Fibroblast of mammary gland (primary cell): ENCODE data around the gene ARHGAP22.

Experiments
- DNase-seq: peaks from one replicate; pipeline ENCODE4 v3.0.0-alpha.2; 2010; ENCODE audit warnings: low read depth
- H3K4me3 ChIP-seq: 2 replicates; pipeline ENCODE4 v1.5.1; 2011; ENCODE audit warnings: low read depth, mild to moderate bottlenecking, low read length, moderate library complexity; ENCODE audit not compliant: control insufficient read depth
- TF ChIP-seq, protein P1 (sequence below): conservative IDR thresholded peaks from 2 replicates; pipeline ENCODE4 v1.5.1; 2011; ENCODE audit warnings: low read depth, low read length, inconsistent platforms; ENCODE audit not compliant: control insufficient read depth, insufficient read depth

Gene ARHGAP22

GRCh38 chr10:48595539-48595932 lies 9.3 kb downstream of the ARHGAP22 start:
- TF ChIP-seq, protein P1, sequence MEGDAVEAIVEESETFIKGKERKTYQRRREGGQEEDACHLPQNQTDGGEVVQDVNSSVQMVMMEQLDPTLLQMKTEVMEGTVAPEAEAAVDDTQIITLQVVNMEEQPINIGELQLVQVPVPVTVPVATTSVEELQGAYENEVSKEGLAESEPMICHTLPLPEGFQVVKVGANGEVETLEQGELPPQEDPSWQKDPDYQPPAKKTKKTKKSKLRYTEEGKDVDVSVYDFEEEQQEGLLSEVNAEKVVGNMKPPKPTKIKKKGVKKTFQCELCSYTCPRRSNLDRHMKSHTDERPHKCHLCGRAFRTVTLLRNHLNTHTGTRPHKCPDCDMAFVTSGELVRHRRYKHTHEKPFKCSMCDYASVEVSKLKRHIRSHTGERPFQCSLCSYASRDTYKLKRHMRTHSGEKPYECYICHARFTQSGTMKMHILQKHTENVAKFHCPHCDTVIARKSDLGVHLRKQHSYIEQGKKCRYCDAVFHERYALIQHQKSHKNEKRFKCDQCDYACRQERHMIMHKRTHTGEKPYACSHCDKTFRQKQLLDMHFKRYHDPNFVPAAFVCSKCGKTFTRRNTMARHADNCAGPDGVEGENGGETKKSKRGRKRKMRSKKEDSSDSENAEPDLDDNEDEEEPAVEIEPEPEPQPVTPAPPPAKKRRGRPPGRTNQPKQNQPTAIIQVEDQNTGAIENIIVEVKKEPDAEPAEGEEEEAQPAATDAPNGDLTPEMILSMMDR: no peak
- no peak for DNase-seq
- no peak overlapping the region for H3K4me3 ChIP-seq

- H3K4me3 ChIP-seq: no peak overlapping the region
- no peak for DNase-seq
- TF ChIP-seq, protein P1: no peak
Observed at GRCh38 chr10:48594803-48595538, 9.9 kb downstream of the ARHGAP22 start.

GRCh38 chr10:48594371-48594770 lies 10.5 kb downstream of the ARHGAP22 start:
- no peak overlapping the region for H3K4me3 ChIP-seq
- TF ChIP-seq, protein P1: no peak
- DNase-seq: no peak

DNA sequence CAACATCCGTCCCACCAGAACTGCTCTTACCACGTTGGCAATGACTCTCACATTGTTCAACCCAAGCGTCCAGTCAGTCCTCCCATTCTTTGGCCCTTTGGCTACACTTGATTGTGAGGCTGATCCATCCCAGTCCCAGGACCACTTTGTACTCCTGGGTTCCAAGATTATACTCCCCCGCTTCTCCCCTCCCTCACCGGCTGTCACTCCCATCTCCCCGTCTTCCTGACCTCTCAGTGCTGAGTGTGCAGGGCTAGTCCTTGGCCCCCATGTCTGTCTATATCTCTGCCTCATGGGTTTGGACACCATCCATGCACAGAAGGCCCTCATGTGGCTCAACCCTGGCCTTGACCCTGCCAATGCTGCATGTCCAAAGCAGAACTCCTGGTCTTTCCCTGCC lies 12.5 kb downstream of the ARHGAP22 start:
- H3K4me3 ChIP-seq: no peak overlapping the region
- DNase-seq: no peak
- TF ChIP-seq, protein P1: no peak

DNA sequence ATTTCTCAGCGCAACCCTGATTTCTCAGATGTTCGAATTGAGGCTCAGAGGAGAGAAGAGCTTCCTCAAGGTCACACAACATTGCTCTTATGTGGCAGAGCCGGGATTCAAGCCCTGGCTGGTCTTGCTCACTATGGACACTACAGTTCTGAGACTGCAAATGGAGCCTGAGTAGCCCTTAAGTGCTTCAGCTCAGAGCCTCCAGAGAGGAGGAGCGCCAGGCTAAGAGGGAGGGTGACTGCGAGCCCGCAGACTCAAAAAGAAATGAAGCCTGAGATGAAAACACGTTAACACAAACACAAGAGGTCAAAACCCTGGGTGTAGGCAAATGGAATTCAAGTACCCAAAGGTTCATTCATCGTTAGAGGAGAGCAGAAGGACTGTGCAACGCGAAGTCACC lies 13.9 kb downstream of the ARHGAP22 start:
- H3K4me3 ChIP-seq: no peak overlapping the region
- no peak for DNase-seq
- TF ChIP-seq, protein P1: no peak

DNA sequence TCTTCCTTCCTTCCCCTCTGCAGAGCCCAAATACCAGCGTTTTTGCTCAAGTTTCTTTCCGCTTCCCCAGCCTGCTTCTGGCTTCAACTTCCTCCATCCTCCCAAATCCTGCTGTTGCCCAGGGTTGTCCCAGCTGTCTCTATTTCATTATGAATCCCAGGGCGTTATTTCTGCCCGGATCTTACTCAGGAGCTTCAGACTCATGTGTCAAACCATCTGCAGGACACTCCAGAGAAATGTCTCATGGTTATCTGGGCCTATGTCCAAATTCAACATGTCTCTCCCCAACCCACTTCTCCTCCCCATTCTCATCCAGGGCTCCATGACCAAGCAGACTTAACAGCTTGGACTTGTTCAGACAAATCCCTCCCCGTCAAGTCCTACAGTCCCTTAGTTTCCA lies 15.6 kb downstream of the ARHGAP22 start:
- H3K4me3 ChIP-seq: no peak overlapping the region
- DNase-seq: peak; percentile 98
- TF ChIP-seq, protein P1: no peak
